ENCODE data around the gene ST7. TPM values are rescaled to one million over a fixed set of nuclear protein-coding genes. Genes with fewer than 3 reads are reported as not detected.
"Not testable (repeated sequence)": the region's sequence is repeated elsewhere in the genome, so short reads cannot be mapped to it uniquely, and the experiment has no call there.

Gene ST7
- total RNA-seq, 1 donor, result 31.5 TPM

GRCh38 chr7:116967983-116968382, 14.7 kb downstream of the ST7 start:
- DNase-seq (ENCODE audit: low read depth), result no peak

GRCh38 chr7:116968631-116969030, 15.3 kb downstream of the ST7 start:
- H3K4me3 ChIP-seq (ENCODE audit: low read depth, low read length), result no peak overlapping the region
- TF ChIP-seq, protein P1, sequence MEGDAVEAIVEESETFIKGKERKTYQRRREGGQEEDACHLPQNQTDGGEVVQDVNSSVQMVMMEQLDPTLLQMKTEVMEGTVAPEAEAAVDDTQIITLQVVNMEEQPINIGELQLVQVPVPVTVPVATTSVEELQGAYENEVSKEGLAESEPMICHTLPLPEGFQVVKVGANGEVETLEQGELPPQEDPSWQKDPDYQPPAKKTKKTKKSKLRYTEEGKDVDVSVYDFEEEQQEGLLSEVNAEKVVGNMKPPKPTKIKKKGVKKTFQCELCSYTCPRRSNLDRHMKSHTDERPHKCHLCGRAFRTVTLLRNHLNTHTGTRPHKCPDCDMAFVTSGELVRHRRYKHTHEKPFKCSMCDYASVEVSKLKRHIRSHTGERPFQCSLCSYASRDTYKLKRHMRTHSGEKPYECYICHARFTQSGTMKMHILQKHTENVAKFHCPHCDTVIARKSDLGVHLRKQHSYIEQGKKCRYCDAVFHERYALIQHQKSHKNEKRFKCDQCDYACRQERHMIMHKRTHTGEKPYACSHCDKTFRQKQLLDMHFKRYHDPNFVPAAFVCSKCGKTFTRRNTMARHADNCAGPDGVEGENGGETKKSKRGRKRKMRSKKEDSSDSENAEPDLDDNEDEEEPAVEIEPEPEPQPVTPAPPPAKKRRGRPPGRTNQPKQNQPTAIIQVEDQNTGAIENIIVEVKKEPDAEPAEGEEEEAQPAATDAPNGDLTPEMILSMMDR (IDR thresholded peaks at IDR 0.05; ENCODE audit: insufficient read depth, low read depth, low read length), result no peak
- no peak for DNase-seq (ENCODE audit: low read depth)

More at GRCh38 chr7:116967983-116968382, 14.7 kb downstream of the ST7 start:
- H3K4me3 ChIP-seq (ENCODE audit: low read depth, low read length), result no peak overlapping the region
- TF ChIP-seq, protein P1 (IDR thresholded peaks at IDR 0.05; ENCODE audit: insufficient read depth, low read depth, low read length), result no peak

DNA sequence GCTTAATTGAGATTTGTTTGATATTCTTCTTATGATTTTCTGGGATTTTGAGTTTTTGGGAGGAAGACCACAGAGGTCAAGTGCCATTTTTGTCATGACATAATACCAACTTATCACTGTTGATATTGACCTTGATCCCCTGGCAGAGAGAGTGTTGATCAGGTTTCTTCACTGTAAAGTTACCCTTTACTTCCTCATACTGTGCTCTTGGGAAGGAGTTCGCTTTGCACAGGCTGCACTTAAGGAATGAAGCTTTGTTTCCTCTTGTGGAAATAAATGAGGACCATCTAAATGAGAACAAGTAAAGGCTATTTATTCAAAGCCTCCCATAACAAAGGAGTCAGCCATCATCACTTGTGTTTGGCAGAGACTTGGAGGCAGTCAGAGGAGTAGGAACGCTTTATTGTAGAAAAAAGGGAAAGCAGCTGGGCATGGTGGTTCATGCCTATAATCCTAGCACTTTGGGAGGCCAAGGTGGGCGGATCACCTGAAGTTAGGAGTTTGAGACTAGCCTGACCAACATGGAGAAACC, 16.1 kb downstream of the ST7 start:
- TF ChIP-seq, protein P1 (IDR thresholded peaks at IDR 0.05; ENCODE audit: insufficient read depth, low read depth, low read length), result no peak
- DNase-seq (ENCODE audit: low read depth), result no peak
- H3K4me3 ChIP-seq (ENCODE audit: low read depth, low read length), result no peak overlapping the region

- TF ChIP-seq, protein P1 (IDR thresholded peaks at IDR 0.05; ENCODE audit: insufficient read depth, low read depth, low read length), result no peak
- no peak for DNase-seq (ENCODE audit: low read depth)
- H3K4me3 ChIP-seq (ENCODE audit: low read depth, low read length), result no peak overlapping the region
Measured at GRCh38 chr7:116970238-116970910, 17.1 kb downstream of the ST7 start.

- DNase-seq (ENCODE audit: low read depth); H3K4me3 ChIP-seq (ENCODE audit: low read depth, low read length): not testable (repeated sequence)
Measured at GRCh38 chr7:116971153-116971552, 17.9 kb downstream of the ST7 start.

DNA sequence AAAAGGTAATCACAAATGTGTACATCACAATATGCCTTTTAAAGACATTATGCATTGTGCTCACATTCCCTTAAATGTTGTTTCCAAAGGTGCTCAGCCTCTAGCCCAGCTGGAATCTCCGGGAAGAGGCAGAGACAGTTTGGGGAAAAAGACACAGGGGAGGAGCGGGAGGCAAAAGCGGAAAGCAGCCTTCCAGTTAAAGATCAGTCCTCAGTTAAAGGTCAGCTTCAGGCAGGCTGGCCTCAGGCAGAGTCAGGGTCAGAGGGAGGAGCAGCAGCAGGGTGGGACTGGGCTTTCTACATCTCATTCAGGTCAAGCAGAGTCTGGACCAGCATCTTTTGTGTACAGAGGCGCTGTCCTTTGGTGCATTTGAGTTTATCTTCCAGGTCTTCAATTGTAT, 18.6 kb downstream of the ST7 start:
- H3K4me3 ChIP-seq (ENCODE audit: low read depth, low read length), result no peak overlapping the region
- DNase-seq (ENCODE audit: low read depth), result no peak
- TF ChIP-seq, protein P1 (IDR thresholded peaks at IDR 0.05; ENCODE audit: insufficient read depth, low read depth, low read length), result no peak

DNA sequence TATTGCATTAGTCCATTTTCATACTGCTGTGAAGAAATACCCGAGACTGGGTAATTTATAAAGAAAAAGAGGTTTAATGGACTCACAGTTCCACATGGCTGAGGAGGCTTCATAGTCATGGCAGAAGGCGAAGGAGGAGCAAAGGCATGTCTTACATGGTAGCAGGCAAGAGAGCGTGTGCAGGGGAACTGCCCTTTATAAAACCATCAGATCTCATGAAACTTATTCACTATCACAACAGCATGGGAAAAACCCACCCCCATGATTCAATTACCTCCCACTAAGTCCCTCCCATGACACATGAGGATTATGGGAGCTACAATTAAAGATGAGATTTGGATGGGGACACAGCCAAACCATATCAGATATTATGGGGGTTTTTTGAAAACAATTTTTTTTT, 21.7 kb downstream of the ST7 start:
- not testable (repeated sequence) for DNase-seq (ENCODE audit: low read depth); H3K4me3 ChIP-seq (ENCODE audit: low read depth, low read length)

- no peak overlapping the region for H3K4me3 ChIP-seq (ENCODE audit: low read depth, low read length)
- TF ChIP-seq, protein P1 (IDR thresholded peaks at IDR 0.05; ENCODE audit: insufficient read depth, low read depth, low read length), result no peak
- DNase-seq (ENCODE audit: low read depth), result peak; percentile 57
Measured at GRCh38 chr7:116977172-116977571, 23.9 kb downstream of the ST7 start.
